T-cell (primary cell): Measurements from ENCODE around the gene CPNE7. TPM values are rescaled to one million over a fixed set of nuclear protein-coding genes. Genes with fewer than 3 reads are reported as not detected.
"Not testable (repeated sequence)": the region's sequence is repeated elsewhere in the genome, so short reads cannot be mapped to it uniquely, and the experiment has no call there.

Experiments used
- ATAC-seq, 4 experiments: fragments of 200-7000 bp in 3 of 4; fragments of 150-1000 bp in 1 of 4; cut with Tn5 transposase; replicated peaks in 1 of 4; 1 replicate in 3 of 4; 2 replicates in 1 of 4; pipeline ENCODE4 v1.10.0; 2021; ENCODE audit warnings: moderate library complexity in 3 of 4, mild to moderate bottlenecking in 2 of 4, moderate number of reproducible peaks in 1 of 4
- CTCF ChIA-PET, 2 donors: fragments of 300-600 bp; sonication (Branson Sonifier 250); formaldehyde crosslinking; loops; one replicate each; lab custom pipeline; 2022; ENCODE audit warnings: antibody characterized with exemption in 2 of 2; lab: Charles Lee
- POLR2A ChIA-PET, 2 donors: fragments of 300-600 bp; sonication (Branson Sonifier 250); formaldehyde crosslinking; loops; one replicate each; lab custom pipeline; 2022; ENCODE audit warnings: antibody characterized with exemption in 2 of 2; lab: Charles Lee
- DNase-seq, 35 experiments: peaks; one replicate each; pipeline versions ENCODE4 v3.0.0 to v3.0.0-alpha.2; 2013 to 2023
- H3K27ac ChIP-seq: one replicate; pipeline ENCODE4 v1.5.1; 2013; ENCODE audit warnings: low read length
- H3K27me3 ChIP-seq, 2 experiments: replicated peaks in 1 of 2; 1 replicate in 1 of 2; 2 replicates in 1 of 2; pipeline versions ENCODE4 v1.6.1 to v1.7.0; 2013; ENCODE audit warnings: low read length in 1 of 2, mixed read lengths in 1 of 2; ENCODE audit not compliant: control insufficient read depth in 2 of 2, insufficient read depth in 2 of 2; ENCODE audit errors: extremely low read depth in 1 of 2
- H3K36me3 ChIP-seq, 2 donors: 1 replicate in 1 of 2; 2 replicates in 1 of 2; pipeline versions ENCODE4 v1.6.1 to v1.7.0; 2013; ENCODE audit warnings: low read length in 1 of 2; ENCODE audit not compliant: control insufficient read depth in 2 of 2, insufficient read depth in 1 of 2; ENCODE audit errors: extremely low read depth in 1 of 2
- H3K4me1 ChIP-seq, 2 experiments: 1 replicate in 1 of 2; 2 replicates in 1 of 2; pipeline versions ENCODE4 v1.6.1 to v1.7.0; 2013; ENCODE audit warnings: low read length in 2 of 2, mixed read lengths in 1 of 2; ENCODE audit not compliant: insufficient read depth in 2 of 2, control insufficient read depth in 1 of 2; ENCODE audit errors: extremely low read depth in 1 of 2
- H3K4me3 ChIP-seq, 2 donors: 1 replicate in 1 of 2; 2 replicates in 1 of 2; pipeline versions ENCODE4 v1.5.1 to v1.7.0; 2013; ENCODE audit warnings: mild to moderate bottlenecking in 2 of 2, low read length in 1 of 2, moderate library complexity in 1 of 2; ENCODE audit not compliant: control insufficient read depth in 1 of 2; ENCODE audit errors: extremely low read depth in 1 of 2
- H3K9me3 ChIP-seq: 2 replicates; pipeline ENCODE4 v1.7.0; 2013
- H3K27ac Mint-ChIP-seq, 2 donors: one replicate each; pipeline ENCODE4 v1.8.0; 2020 to 2021; ENCODE audit warnings: mild to moderate bottlenecking in 2 of 2, mixed read lengths in 2 of 2
- H3K27me3 Mint-ChIP-seq, 2 donors: one replicate each; pipeline ENCODE4 v1.8.0; 2021 to 2022; ENCODE audit warnings: mixed read lengths in 2 of 2
- H3K36me3 Mint-ChIP-seq: one replicate; pipeline ENCODE4 v1.8.0; 2021; ENCODE audit warnings: mixed read lengths
- H3K4me1 Mint-ChIP-seq, 3 donors: one replicate each; pipeline ENCODE4 v1.8.0; 2020 to 2022; ENCODE audit warnings: mixed read lengths in 3 of 3, mild to moderate bottlenecking in 1 of 3
- H3K4me3 Mint-ChIP-seq, 3 donors: one replicate each; pipeline ENCODE4 v1.8.0; 2020 to 2022; ENCODE audit warnings: mild to moderate bottlenecking in 3 of 3, mixed read lengths in 3 of 3, moderate library complexity in 3 of 3
- H3K9me3 Mint-ChIP-seq, 3 donors: one replicate each; pipeline ENCODE4 v1.8.0; 2020 to 2022; ENCODE audit warnings: mixed read lengths in 3 of 3
- WGBS: methylation state at CpG from one replicate; pipeline ENCODE4 v1.1.5; 2013; ENCODE audit warnings: missing lambda C conversion rate; ENCODE audit not compliant: insufficient coverage; 5-methylcytosine and 5-hydroxymethylcytosine counted together
- total RNA-seq, 35 experiments: library from RNA in 6 of 35; stranded (reverse) in 6 of 35; fragments of 120-200 nt in 1 of 35; gene quantifications; one replicate each; pipeline versions ENCODE4 v1.2.1 to v1.2.4 and lab custom pipeline; 2013 to 2026

Gene CPNE7
- total RNA-seq, 5 donors from 2014 or later (not counting 1 experiment from before 2014, with no cell fraction given), result 1.9 to 8.7 (median 5.1) TPM

DNA sequence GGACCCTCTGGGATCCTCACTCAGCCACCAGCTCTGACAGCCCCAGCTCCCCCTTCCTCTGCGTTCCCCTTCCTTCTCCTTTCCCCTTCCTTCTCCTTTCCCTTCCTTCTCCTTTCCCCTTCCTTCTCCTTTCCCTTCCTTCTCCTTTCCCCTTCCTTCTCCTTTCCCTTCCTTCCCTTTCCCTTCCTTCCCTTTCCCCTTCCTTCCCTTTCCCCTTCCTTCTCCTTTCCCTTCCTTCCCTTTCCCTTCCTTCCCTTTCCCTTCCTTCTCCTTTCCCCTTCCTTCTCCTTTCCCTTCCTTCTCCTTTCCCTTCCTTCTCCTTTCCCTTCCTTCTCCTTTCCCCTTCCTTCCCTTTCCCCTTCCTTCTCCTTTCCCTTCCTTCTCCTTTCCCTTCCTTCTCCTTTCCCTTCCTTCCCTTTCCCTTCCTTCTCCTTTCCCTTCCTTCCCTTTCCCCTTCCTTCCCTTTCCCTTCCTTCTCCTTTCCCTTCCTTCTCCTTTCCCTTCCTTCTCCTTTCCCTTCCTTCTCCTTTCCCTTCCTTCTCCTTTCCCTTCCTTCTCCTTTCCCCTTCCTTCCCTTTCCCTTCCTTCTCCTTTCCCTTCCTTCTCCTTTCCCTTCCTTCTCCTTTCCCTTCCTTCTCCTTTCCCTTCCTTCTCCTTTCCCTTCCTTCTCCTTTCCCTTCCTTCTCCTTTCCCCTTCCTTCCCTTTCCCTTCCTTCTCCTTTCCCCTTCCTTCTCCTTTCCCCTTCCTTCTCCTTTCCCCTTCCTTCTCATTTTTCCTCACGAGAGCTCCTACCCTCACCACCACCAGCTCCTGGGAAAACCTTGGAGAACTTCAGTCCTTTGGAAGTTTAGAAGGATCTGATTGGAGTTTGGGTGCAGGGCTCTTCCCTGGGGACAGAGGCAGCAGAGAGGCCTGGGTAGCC, 59.2 kb downstream of the CPNE7 start:
- H3K36me3 ChIP-seq, ATAC-seq, H3K4me3 Mint-ChIP-seq, H3K36me3 Mint-ChIP-seq, DNase-seq, H3K27ac ChIP-seq, H3K27me3 Mint-ChIP-seq, H3K27ac Mint-ChIP-seq, H3K4me1 ChIP-seq, H3K4me1 Mint-ChIP-seq, H3K9me3 ChIP-seq, H3K4me3 ChIP-seq, H3K9me3 Mint-ChIP-seq: not testable (repeated sequence)
- POLR2A ChIA-PET, result interaction anchor here in 1 of 2 donors (0.5 kb wide), 1 partner anchor 24 kb away, joined by 7 read pairs; no protein-coding TSS in a partner anchor
- CTCF ChIA-PET, result interaction anchor here in 1 of 2 donors (0.7 kb wide), 1 partner anchor 215 kb away, joined by 3 read pairs; no protein-coding TSS in a partner anchor
- peaks cover 0 to 33% of the 10 kb centered on the region in 2 experiments for H3K27me3 ChIP-seq
- WGBS, result 100% methylated on average over 1 of the region's 2 CpGs

DNA sequence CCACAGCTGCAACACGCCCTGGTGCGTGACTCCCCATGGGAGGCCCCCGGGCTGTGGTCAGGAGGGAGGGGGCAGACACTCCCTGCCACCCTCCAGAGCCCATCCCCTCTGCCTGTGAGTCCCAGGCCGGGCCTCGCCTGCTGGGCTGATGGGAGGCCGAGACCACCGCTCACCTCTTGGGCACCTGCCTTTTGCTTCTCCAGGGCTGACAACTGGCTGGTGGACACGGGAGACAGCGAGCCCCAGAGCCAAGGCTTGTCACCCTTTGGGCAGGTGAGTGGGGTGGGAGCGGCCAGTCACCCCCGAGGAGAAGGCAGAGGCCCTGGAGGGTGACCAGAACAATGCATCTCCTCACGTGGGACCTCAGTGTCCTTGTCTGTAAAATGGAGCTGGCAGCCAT, 61.1 kb downstream of the CPNE7 start:
- WGBS, result 83% methylated on average over 4 of the region's 12 CpGs
- POLR2A ChIA-PET, result no interaction called here
- Mint-ChIP-seq H3K9me3 (no peaks in the 10 kb centered on the region), H3K4me1 (peaks cover 9 to 12% (median 10%) of the 10 kb centered on the region in 3 donors), H3K27me3 (no peaks in the 10 kb centered on the region), H3K36me3 (no peaks in the 10 kb centered on the region), H3K4me3 (no peak overlapping the region), H3K27ac (no peak overlapping the region)
- ATAC-seq (no peak), DNase-seq (no peak)
- Histone ChIP-seq H3K9me3 (no peaks in the 10 kb centered on the region), H3K27me3 (peaks cover 0 to 30% of the 10 kb centered on the region in 2 experiments), H3K36me3 (no peaks in the 10 kb centered on the region), H3K4me3 (no peak overlapping the region), H3K4me1 (peaks cover 0 to 13% of the 10 kb centered on the region in 2 experiments), H3K27ac (no peak overlapping the region)
- CTCF ChIA-PET, result no interaction called here

DNA sequence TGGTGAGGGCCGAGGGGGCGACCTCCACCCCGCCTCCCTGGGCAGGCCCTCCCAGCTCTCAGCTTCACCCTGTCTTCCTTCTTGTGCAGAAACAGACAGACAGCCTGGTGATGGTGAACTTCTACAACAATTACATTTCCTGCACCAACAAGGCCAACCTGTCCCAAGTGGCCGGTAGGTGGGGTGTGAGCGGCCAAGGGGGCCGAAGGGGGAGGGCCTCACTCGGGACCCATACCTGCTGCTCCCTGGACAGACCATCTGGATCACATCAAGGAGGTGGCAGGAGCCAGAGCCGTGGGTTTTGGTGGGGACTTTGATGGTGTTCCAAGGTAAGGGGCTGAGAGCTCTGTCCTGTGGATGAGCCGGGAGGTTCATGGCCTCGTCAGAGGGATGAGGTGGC, 61.8 kb downstream of the CPNE7 start:
- H3K4me1 ChIP-seq, result peaks cover 0 to 17% of the 10 kb centered on the region in 2 experiments
- no peaks in the 10 kb centered on the region for H3K36me3 Mint-ChIP-seq
- peaks cover 0 to 30% of the 10 kb centered on the region in 2 experiments for H3K27me3 ChIP-seq
- H3K4me3 ChIP-seq, result no peak overlapping the region
- no peaks in the 10 kb centered on the region for H3K36me3 ChIP-seq
- ChIA-PET CTCF (no interaction called here), POLR2A (no interaction called here)
- peaks cover 9 to 12% (median 10%) of the 10 kb centered on the region in 3 donors for H3K4me1 Mint-ChIP-seq
- WGBS, result 72% methylated on average over 8 of the region's 10 CpGs
- H3K27ac ChIP-seq, result no peak overlapping the region
- H3K9me3 ChIP-seq, result no peaks in the 10 kb centered on the region
- H3K27ac Mint-ChIP-seq, result no peak overlapping the region
- DNase-seq, result no peak
- no peaks in the 10 kb centered on the region for H3K27me3 Mint-ChIP-seq
- ATAC-seq, result no peak
- H3K9me3 Mint-ChIP-seq, result no peaks in the 10 kb centered on the region
- H3K4me3 Mint-ChIP-seq, result no peak overlapping the region

DNA sequence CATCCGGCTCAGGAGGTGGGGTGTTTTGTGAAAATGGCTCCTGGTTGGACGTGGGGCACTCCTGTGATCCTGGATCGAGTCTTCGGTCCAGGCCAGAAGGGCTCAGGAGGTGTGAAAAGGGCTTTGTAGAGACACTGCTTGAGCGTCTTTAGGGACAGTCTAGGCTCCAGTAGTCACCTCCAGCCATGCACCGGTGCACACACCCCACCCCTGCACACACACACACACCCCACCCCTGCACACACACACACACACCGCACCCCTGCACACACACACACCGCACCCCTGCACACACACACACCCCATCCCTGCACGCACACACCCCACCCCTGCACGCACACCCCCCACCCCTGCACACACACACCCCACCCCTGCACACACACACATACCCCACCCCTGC, 62.9 kb downstream of the CPNE7 start:
- peaks cover 9 to 12% (median 10%) of the 10 kb centered on the region in 3 donors for H3K4me1 Mint-ChIP-seq
- peaks cover 0 to 17% of the 10 kb centered on the region in 2 experiments for H3K4me1 ChIP-seq
- no peaks in the 10 kb centered on the region for H3K36me3 ChIP-seq
- DNase-seq (no peak), ATAC-seq (no peak)
- H3K4me3 Mint-ChIP-seq, result no peak overlapping the region
- no peak overlapping the region for H3K27ac Mint-ChIP-seq
- WGBS, result no CpG with 5 or more reads among the region's 10 CpGs
- H3K9me3 Mint-ChIP-seq, result no peaks in the 10 kb centered on the region
- no peaks in the 10 kb centered on the region for H3K9me3 ChIP-seq
- no peaks in the 10 kb centered on the region for H3K27me3 Mint-ChIP-seq
- peaks cover 0 to 27% of the 10 kb centered on the region in 2 experiments for H3K27me3 ChIP-seq
- no peak overlapping the region for H3K27ac ChIP-seq
- CTCF ChIA-PET, result no interaction called here
- no peak overlapping the region for H3K4me3 ChIP-seq
- POLR2A ChIA-PET, result no interaction called here
- H3K36me3 Mint-ChIP-seq, result no peaks in the 10 kb centered on the region

DNA sequence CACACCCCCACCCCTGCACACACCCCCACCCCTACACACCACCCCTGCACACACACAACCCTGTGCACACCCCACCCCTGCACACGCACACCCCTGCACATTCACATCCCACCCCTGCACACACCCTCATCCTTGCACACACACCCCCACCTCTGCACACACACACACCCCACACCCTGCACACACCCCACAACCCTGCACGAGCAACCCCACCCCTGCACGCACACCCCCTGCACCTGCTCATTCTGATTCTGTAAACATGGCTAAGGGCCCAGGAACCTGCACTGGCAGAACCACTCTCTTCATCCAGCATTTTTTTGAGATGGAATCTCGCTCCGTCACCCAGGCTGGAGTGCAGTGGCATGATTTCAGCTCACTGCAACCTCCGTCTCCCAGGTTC, 63.8 kb downstream of the CPNE7 start:
- H3K27ac Mint-ChIP-seq, result no peak overlapping the region
- CTCF ChIA-PET, result no interaction called here

DNA sequence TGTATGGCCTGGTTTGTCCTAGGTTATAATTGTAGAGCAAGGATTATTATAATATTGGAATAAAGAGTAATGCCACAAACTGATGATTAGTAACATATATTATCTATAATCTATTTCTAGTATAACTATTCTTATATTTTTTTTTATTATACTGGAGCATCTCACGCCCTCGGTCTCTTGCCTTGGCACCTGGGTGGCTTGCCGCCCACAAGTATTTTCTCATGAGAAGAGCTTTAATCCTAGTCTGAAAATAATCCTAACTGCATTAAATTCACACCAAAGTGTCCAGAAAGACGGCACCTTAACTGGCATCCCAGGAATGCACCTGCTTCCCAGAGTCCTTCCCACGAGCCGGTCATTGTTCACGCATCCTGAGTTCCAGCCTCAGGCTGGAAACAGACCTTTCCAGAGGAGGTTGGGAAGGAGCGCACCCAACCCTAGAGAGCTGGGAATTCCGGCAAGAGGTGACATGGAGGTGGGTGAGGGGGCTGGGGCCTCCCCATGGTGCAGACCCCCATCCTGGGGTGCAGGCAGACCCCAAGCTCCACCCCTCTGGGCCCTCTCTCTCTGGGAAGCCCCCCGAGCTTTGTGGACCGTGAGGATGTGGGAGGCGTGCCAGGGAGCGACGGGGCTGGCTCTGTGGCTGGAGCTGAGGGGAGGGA, 66.0 kb downstream of the CPNE7 start:
- H3K27ac Mint-ChIP-seq, result no peak overlapping the region
- DNase-seq (no peak), ATAC-seq (no peak)
- Histone ChIP-seq H3K4me1 (peaks cover 0 to 17% of the 10 kb centered on the region in 2 experiments), H3K27me3 (peaks cover 0 to 22% of the 10 kb centered on the region in 2 experiments), H3K4me3 (no peak overlapping the region), H3K27ac (no peak overlapping the region), H3K9me3 (no peaks in the 10 kb centered on the region), H3K36me3 (peaks cover 5 to 22% of the 10 kb centered on the region in 2 donors)
- ChIA-PET CTCF (interaction anchor here in 1 of 2 donors (0.6 to 0.8 kb wide), 2 partner anchors 12 to 449 kb away, joined by 3 to 7 read pairs; no protein-coding TSS in a partner anchor), POLR2A (no interaction called here)
- whole genome bisulfite sequencing, result 62% methylated on average over 5 of the region's 14 CpGs
- H3K36me3 Mint-ChIP-seq, result peaks cover 14% of the 10 kb centered on the region
- peak overlapping the region in 1 of 3 donors; percentile 65 for H3K4me3 Mint-ChIP-seq
- H3K4me1 Mint-ChIP-seq, result peaks cover 9 to 12% (median 10%) of the 10 kb centered on the region in 3 donors
- H3K9me3 Mint-ChIP-seq, result no peaks in the 10 kb centered on the region
- H3K27me3 Mint-ChIP-seq, result no peaks in the 10 kb centered on the region

More for the DNA sequence above, 63.8 kb downstream of the CPNE7 start:
- Mint-ChIP-seq H3K27me3 (no peaks in the 10 kb centered on the region), H3K36me3 (no peaks in the 10 kb centered on the region), H3K4me3 (no peak overlapping the region), H3K9me3 (no peaks in the 10 kb centered on the region), H3K4me1 (peaks cover 9 to 12% (median 10%) of the 10 kb centered on the region in 3 donors)
- peaks cover 0 to 1% of the 10 kb centered on the region in 2 donors for H3K36me3 ChIP-seq
- 97% methylated on average over 5 of the region's 6 CpGs for WGBS
- DNase-seq (no peak), ATAC-seq (no peak)
- H3K4me3 ChIP-seq, result no peak overlapping the region
- POLR2A ChIA-PET, result no interaction called here
- H3K27ac ChIP-seq, result no peak overlapping the region
- no peaks in the 10 kb centered on the region for H3K9me3 ChIP-seq
- H3K27me3 ChIP-seq, result peaks cover 0 to 27% of the 10 kb centered on the region in 2 experiments
- peaks cover 0 to 17% of the 10 kb centered on the region in 2 experiments for H3K4me1 ChIP-seq
